GM12891 (cell line): ENCODE data around the gene FIZ1.

Source experiments
- DNase-seq: peaks from one replicate; pipeline ENCODE4 v3.0.0; 2011; ENCODE audit warnings: low spot score; ENCODE audit not compliant: insufficient read length
- FAIRE-seq: peaks from 2 replicates; lab custom pipeline; 2011; peaks lifted over from hg19 to GRCh38; lab: Jason Lieb, UNC
- PAX5 ChIP-seq: IDR thresholded peaks from 2 replicates; pipeline ENCODE4 v1.6.1; 2011; ENCODE audit warnings: low read length, moderate library complexity, mild to moderate bottlenecking; ENCODE audit not compliant: insufficient read depth, severe bottlenecking
- POLR2A ChIP-seq: IDR thresholded peaks from 2 replicates; pipeline ENCODE4 v1.6.1; 2011; ENCODE audit warnings: low read depth, low read length, control low read depth
- POLR2AphosphoS5 ChIP-seq: IDR thresholded peaks from 2 replicates; pipeline ENCODE4 v1.6.1; 2011; ENCODE audit warnings: low read depth, low read length, control low read depth
- POU2F2 ChIP-seq: IDR thresholded peaks from 2 replicates; pipeline ENCODE4 v1.6.1; 2011; ENCODE audit warnings: low read depth, mild to moderate bottlenecking, control low read depth, low read length, moderate library complexity
- SPI1 ChIP-seq: IDR thresholded peaks from 2 replicates; pipeline ENCODE4 v1.6.1; 2011; ENCODE audit warnings: low read depth, low read length, control low read depth
- TAF1 ChIP-seq: IDR thresholded peaks from 2 replicates; pipeline ENCODE4 v1.6.1; 2011; ENCODE audit warnings: low read depth, low read length, control low read depth

The FIZ1 gene

DNA sequence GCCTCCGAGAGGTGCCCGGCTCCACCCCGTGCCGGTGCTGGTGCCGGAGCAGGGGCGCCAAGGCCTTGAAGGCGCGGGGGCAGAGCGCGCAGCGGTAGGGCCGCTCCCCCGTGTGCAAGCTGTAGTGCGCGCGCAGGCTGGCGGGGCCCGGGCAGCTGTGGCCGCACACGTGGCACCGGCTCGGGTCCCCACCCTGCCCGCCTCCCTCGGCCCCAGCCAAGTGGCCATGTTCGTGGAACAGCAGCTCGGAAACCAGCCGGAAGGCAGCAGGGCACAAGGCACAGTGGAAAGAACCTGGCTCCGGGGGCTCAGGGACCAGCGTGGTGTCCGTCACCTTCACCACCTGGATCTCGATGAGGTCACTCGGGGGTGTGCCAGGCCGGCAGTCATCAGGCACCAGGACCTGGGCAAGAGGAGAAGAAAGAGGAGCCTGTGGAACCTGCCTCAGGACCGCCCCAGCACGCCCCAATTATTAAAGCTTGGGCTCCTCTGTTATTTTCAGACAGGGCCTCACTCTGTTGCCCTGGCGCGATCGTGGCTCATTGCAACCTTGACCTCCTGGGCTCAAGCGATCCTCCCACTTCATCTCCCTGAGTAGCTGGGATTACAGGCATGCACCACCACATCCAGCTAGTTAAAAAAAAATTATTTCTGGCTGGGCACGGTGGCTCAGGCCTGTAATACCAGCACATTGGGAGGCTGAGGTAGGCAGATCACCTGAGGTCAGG, 23.1 kb upstream of the FIZ1 start:
- FAIRE-seq (no peak), DNase-seq (no peak)
- TF ChIP-seq TAF1 (no peak), PAX5 (no peak), POU2F2 (no peak), POLR2AphosphoS5 (no peak), SPI1 (no peak)

DNA sequence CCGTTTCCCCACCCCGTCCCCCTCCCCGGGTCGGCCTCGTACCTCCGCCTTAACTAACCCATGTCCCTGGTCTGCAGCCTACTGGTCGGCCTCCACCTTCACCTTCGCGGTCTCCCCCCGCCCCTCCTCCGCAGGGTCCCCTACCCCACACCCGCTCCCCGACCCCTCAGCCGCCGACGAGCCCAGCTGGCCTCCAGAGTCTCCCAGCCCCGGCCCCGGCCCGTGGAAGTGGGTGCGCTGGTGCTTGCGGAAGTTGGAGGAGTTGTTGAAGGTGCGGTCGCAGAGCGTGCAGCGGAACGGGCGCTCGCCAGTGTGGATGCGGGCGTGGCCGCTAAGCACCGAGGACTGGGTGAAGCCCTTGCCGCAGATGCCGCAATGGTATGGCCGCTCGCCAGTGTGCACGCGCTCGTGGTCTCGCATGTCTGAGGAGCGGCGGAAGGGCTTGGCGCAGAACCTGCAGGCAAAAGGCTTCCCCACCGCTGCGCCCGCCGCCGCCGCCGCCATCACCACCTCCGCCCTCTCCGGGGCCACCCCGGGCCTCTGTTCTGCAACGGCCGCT, 22.4 kb upstream of the FIZ1 start:
- FAIRE-seq (no peak), DNase-seq (no peak)
- TF ChIP-seq POU2F2, result no peak
- no peak for TF ChIP-seq PAX5
- no peak for TF ChIP-seq SPI1
- TF ChIP-seq POLR2AphosphoS5, result no peak
- no peak for TF ChIP-seq TAF1
- TF ChIP-seq POLR2A, result no peak

- no peak for FAIRE-seq
- DNase-seq, result no peak
- TF ChIP-seq SPI1 (no peak), POLR2A (peak; percentile 54), POLR2AphosphoS5 (peak; percentile 51), POU2F2 (no peak), PAX5 (no peak), TAF1 (no peak)
Observed at GRCh38 chr19:55621205-55621672, 21.9 kb upstream of the FIZ1 start.

GRCh38 chr19:55620410-55621204, 21.3 kb upstream of the FIZ1 start:
- no peak for FAIRE-seq
- DNase-seq, result no peak
- TF ChIP-seq POU2F2 (no peak), TAF1 (no peak), PAX5 (no peak), SPI1 (no peak), POLR2AphosphoS5 (no peak; the same call in 1 of the 2 replicates), POLR2A (no peak)

GRCh38 chr19:55619286-55619685, 20.0 kb upstream of the FIZ1 start:
- TF ChIP-seq TAF1 (no peak), POLR2AphosphoS5 (no peak), PAX5 (no peak), SPI1 (no peak), POU2F2 (no peak), POLR2A (no peak)
- DNase-seq (no peak), FAIRE-seq (no peak)

DNA sequence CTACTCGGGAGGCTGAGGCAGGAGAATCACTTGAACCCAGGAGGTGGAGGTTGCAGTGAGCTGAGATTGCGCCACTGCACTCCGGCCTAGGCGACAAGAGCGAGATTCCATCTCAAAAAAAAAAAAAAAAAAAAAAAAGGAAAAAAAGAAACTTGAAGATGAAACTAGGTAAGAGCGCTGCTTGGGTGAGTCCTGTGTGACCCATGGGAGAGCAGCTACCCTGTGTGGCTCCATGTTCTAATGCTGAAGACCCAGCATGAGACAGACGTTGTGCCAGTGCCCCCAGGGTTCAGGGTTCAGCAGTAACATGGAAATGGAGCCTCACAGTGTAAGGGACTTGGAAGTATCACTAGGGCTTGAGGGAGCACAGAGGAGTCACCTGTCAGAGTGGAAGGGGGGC, 19.1 kb upstream of the FIZ1 start:
- DNase-seq (no peak), FAIRE-seq (no peak)
- TF ChIP-seq POLR2A (no peak), TAF1 (no peak), PAX5 (no peak), POLR2AphosphoS5 (no peak), POU2F2 (no peak), SPI1 (no peak)

DNA sequence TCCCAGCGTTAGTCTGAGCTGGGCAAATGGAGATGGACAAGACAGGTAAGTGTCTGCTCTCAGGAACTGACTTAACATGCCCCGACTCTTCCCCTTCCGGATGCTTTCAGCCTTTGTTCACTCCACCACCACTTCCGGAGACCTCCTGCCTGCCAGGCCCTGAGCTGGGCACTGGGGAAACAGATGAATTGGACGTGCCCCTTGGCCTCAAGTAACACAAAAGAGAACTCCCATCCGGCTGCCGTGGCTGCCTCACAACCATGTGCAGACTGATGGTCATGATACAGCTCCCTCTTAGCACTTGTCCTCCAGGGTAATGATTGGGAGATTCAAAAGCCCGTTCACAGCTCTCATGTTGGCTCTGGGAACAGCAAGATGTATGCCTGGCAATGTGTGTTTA, 18.1 kb upstream of the FIZ1 start:
- no peak for DNase-seq
- FAIRE-seq, result no peak
- no peak for TF ChIP-seq POLR2AphosphoS5
- TF ChIP-seq PAX5, result no peak
- TF ChIP-seq POU2F2, result no peak
- TF ChIP-seq POLR2A, result no peak
- no peak for TF ChIP-seq SPI1
- TF ChIP-seq TAF1, result no peak

- DNase-seq (no peak), FAIRE-seq (no peak)
- TF ChIP-seq SPI1, result no peak
- TF ChIP-seq POU2F2, result no peak
- no peak for TF ChIP-seq POLR2AphosphoS5
- TF ChIP-seq TAF1, result no peak
- no peak for TF ChIP-seq POLR2A
- TF ChIP-seq PAX5, result no peak
Observed at GRCh38 chr19:55616395-55616875, 17.1 kb upstream of the FIZ1 start.
